Transverse colon (tissue), 4 donors: Measurements from ENCODE around the gene SEMA3E.

ENCODE experiments used
- POLR2AphosphoS5 ChIP-seq, 3 donors: sonication (generic); formaldehyde crosslinking; IDR thresholded peaks; one replicate each; pipeline ENCODE4 v1.6.1; 2016; ENCODE audit warnings: antibody characterized with exemption in 3 of 3
- TF ChIP-seq, protein P1 (sequence below), 5 experiments: fragments of 200-600 bp in 3 of 5; fragments of 450-650 bp in 2 of 5; sonication (generic) in 3 of 5; IDR thresholded peaks; 1 replicate in 2 of 5; 2 replicates in 3 of 5; pipeline ENCODE4 v1.5.1; 2016 to 2017; ENCODE audit warnings: antibody characterized with exemption in 5 of 5, inconsistent platforms in 3 of 5, mild to moderate bottlenecking in 2 of 5, moderate library complexity in 1 of 5

DNA sequence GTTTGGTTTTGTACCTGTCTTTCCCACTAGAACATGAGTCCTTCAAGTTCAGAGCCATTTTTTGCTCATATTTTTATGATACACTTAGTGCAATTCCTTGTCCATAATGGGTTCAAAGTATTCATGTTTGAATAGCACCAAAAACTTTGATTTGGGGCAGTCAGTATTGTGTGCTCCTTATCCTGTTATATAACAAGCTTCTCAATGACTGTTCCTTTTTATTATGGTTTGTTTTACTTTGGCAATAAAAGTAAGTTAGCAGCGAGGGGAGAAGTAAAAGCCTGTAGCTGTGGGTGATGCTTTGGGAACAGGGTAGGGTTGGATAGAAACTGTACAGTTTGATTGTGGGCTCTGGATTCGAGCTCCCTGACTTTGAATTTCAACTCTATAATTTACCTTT lies 311.9 kb downstream of the SEMA3E start:
- TF ChIP-seq, protein P1, sequence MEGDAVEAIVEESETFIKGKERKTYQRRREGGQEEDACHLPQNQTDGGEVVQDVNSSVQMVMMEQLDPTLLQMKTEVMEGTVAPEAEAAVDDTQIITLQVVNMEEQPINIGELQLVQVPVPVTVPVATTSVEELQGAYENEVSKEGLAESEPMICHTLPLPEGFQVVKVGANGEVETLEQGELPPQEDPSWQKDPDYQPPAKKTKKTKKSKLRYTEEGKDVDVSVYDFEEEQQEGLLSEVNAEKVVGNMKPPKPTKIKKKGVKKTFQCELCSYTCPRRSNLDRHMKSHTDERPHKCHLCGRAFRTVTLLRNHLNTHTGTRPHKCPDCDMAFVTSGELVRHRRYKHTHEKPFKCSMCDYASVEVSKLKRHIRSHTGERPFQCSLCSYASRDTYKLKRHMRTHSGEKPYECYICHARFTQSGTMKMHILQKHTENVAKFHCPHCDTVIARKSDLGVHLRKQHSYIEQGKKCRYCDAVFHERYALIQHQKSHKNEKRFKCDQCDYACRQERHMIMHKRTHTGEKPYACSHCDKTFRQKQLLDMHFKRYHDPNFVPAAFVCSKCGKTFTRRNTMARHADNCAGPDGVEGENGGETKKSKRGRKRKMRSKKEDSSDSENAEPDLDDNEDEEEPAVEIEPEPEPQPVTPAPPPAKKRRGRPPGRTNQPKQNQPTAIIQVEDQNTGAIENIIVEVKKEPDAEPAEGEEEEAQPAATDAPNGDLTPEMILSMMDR (IDR thresholded peaks at IDR 0.05): no peak
- TF ChIP-seq POLR2AphosphoS5 (IDR thresholded peaks at IDR 0.05): no peak
